ENCODE results near the gene CD86.
"Not testable (repeated sequence)": the region's sequence is repeated elsewhere in the genome, so short reads cannot be mapped to it uniquely, and the experiment has no call there.

CD86 gene

GRCh38 chr3:122151480-122151879 is 96.3 kb downstream of the CD86 start:
- no peak for DNase-seq (ENCODE audit: low spot score)

- DNase-seq (ENCODE audit: low spot score) = not testable (repeated sequence)
Observed at GRCh38 chr3:122164983-122165382, 109.8 kb downstream of the CD86 start.

GRCh38 chr3:122167630-122168029 is 112.5 kb downstream of the CD86 start:
- DNase-seq (ENCODE audit: low spot score) = no peak

- no peak for DNase-seq (ENCODE audit: low spot score)
Observed at GRCh38 chr3:122168044-122168443, 112.9 kb downstream of the CD86 start.

- peak; percentile 6 for DNase-seq (ENCODE audit: low spot score)
Observed at GRCh38 chr3:122169911-122170310, 114.7 kb downstream of the CD86 start.
